Measurements from ENCODE around the gene NAPA.

GRCh38 chr19:47514869-47515588 lies at the start of gene NAPA:
- TF ChIP-seq EZH2 (IDR thresholded peaks at IDR 0.05) (no peak), POLR2AphosphoS5 (IDR thresholded peaks at IDR 0.05; ENCODE audit: borderline replicate concordance, low read depth, low read length) (peak; percentile 79; the same call in 1 of the 2 replicates), FOXP2 (optimal IDR thresholded peaks at IDR 0.05; ENCODE audit: control extremely low read depth, extremely low read length, insufficient read depth) (peak; percentile 94)
